Hematopoietic multipotent progenitor cell treated with erythropoietin and hydrocortisone succinate and interleukin-3 and kit ligand, for 4 days (in vitro differentiated cells): Measurements from ENCODE around the gene DRP2.
"Not testable (repeated sequence)": the region's sequence is repeated elsewhere in the genome, so short reads cannot be mapped to it uniquely, and the experiment has no call there.

Experiments used
- DNase-seq: peaks from one replicate; pipeline ENCODE4 v3.0.0-alpha.2; 2015

Gene DRP2

DNA sequence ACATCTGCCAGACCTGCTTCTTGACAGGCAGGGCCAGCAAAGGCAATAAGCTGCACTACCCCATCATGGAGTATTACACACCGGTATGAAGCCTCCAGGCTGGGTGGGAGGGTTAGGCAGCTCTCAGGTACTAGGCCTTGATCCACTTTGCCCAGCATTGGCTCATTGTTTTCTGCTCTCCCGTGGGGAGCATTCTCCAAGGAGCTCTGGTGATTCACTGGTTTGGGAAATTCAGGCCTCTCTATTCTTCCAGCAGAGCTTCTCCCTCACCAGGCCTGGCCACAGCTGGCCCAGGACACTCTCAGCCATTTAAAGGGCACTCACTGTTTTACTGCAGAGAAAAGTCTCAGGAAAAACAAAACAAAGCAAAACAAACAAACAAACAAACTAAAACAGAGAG, 33.0 kb downstream of the DRP2 start:
- DNase-seq = no peak

DNA sequence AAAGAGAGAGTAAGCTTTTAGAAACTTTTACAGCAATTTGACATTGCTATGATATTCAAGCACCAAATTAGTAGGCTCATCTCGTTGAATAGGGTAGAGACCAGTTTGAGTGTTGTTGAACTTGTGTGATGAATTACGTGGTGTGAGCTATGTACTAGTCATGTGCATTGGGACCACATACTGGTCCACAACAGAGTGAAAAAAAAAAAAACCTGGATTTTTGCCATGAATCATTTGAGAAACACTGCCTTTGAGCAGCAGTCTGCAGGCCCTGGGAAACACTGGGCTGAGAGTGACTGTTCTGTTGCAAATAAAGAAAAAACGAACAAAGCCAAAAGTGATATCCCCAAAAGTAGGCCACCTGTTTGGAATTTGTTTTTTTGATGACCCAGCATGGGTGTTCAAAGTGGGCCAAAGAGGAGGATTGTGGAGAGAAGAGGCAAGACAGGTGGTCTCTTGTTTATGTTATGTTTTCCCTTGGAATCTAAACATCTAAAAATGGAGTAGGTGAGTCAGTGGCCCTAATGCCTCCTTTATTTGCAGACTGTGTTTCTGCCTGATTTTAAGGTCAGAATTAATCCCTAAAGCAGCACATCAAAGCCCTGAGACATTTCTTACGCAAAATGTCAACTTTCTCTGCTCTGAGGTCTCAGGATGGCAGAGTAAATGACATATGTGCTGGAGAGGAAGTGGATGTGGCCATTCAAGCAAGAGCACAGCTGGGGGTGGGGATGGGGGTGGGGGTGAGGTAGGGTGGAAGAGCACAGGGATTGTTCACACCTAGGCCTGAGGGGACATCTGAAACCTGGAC, 38.1 kb downstream of the DRP2 start:
- peak; percentile 8 for DNase-seq

DNA sequence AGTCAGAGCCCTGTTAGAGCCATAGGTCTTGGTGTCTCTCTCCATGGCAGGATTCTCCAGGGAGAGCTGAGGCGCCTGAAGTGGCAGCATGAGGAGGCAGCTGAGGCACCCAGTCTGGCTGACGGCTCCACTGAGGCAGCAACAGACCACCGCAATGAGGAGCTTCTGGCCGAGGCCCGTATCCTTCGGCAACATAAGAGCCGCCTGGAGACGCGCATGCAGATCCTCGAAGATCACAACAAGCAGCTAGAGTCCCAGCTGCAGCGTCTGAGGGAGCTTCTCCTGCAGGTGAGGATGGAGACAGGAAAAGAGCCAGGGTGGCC, 38.6 kb downstream of the DRP2 start:
- no peak for DNase-seq

DNA sequence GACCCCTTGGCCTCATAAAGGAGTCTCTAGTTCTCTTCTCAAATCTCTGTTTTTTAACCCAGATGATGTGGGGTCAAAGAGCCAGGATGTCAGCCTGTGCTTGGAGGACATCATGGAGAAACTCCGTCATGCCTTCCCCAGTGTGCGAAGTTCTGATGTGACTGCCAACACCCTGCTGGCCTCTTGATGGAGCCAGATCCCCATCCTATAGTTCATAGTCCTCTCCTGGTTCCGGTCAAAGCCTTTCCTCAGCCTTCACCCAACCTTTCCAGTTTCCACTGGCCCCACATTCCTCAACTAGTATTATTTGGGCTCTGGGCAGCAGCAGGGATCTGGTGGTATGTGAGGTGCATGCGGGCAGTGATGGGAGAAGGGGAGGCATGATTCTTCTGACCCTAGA, 40.8 kb downstream of the DRP2 start:
- peak; percentile 25 for DNase-seq

DNA sequence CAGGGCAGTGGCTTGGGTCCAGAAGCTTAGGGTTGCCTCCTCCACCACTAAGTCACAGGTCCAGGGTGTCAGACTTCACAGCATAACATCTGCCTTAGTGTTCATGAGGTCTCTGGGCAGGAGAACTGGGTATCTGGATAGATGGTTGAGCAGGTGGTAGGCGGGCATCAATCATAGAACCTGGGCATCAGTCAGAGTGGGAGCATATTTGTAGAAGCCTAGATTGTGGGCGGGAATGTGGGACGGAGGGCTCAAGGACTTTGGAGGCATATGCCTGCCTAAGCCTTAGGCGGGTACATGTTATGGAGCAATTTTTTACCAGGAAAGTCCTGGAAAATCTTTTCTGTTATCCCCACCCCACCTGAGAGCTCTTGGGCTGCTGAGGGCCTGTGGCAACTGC, 43.0 kb downstream of the DRP2 start:
- no peak for DNase-seq

DNA sequence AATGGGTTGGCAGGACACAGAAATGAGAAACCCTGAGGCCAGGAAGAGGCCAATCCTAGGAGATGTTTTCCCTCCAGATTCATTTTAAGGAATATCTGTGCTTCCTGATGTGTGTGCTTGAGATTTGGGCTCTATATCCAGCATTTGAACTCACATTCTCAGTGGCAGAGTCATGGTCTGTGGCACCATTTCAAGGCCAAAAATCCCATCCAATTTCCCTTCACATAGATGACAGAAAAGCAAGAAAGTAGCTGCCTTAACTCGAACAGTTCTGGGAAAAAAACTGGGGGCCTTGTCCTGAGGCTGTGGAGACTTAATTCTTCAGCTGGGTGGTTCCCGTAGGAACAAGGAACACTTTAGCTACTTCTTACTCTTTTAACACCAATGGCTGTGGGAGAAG, 44.2 kb downstream of the DRP2 start:
- DNase-seq = no peak

DNA sequence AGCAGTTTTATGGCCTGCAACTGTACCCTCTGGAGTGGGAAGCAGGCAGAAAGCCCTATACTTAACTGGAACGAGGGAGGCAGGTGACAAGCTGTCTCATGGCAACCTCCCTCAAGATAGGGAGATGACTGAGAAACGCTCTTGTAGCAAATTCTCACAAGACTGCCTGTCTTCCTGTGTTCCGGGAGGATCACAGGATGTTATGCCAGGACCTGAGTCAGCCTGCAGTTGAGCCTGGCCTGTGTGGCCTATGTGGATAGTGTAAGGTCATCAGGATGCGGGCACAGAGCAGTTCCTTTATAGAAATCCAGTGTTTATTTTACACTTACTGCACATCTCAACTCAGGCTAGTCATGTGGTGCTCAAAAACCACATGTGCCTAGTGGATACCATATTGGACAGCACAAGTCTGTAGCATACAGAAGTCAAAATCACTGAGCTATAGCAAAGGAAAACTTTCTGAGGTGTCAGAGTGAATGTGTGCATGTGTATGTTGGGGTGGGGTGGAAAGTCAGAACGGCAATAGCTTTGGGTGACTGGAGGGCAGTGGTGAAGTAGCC, 46.4 kb downstream of the DRP2 start:
- no peak for DNase-seq

DNA sequence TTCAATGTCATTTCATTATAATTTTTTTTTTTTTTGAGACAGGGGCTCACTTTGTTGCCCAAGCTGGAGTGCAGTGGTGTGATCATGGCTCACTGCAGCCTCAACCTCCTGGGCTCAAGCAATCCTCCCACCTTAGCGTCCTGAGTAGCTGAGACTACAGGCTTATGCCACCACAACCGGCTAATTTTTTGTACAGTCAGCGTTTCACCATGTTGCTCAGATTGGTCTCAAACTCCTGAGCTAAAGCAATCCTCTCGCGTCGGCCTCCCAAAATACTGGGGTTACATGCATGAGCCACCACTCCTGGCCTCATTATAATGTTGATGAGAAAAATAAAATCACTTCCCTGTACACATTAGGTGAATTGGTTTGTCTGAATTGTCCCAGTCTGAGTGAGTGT, 54.6 kb downstream of the DRP2 start:
- DNase-seq = no peak

DNA sequence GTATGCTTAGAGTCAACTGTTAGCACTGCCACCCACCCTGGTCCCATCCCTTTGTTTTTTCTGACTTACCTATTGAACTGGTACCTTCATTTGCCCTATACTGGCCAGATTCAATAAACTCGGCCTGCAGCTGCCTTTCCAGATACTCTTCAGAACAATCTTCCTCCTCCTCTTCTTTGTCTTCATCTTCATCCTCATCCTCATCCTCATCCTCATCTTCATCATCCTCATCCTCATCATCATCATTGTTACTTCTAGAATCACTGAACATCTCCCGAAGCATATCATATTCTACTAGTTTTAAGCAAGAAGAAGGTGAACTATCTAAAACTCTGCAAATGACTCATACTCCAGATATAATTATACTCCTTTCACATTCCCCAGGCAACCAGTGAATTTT, 56.7 kb downstream of the DRP2 start:
- DNase-seq = no peak

DNA sequence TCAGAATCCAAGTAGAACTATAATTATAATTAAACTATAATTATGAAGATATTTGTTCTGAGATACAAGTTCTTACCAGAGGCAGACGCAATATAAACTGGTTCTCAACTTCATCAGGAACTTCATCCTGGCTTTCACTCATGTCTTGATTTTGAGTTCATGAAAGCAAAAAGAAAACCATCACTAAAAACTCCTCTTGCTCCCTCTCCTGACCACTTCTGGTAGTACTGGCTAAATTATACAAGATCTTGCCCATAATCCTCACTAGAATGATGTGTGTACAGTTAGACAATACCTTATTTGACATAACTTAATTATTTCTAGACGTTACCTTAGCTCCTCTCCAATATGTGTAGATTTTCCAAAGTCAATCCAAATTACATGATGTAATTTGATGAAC, 67.8 kb downstream of the DRP2 start:
- DNase-seq = peak; percentile 66

DNA sequence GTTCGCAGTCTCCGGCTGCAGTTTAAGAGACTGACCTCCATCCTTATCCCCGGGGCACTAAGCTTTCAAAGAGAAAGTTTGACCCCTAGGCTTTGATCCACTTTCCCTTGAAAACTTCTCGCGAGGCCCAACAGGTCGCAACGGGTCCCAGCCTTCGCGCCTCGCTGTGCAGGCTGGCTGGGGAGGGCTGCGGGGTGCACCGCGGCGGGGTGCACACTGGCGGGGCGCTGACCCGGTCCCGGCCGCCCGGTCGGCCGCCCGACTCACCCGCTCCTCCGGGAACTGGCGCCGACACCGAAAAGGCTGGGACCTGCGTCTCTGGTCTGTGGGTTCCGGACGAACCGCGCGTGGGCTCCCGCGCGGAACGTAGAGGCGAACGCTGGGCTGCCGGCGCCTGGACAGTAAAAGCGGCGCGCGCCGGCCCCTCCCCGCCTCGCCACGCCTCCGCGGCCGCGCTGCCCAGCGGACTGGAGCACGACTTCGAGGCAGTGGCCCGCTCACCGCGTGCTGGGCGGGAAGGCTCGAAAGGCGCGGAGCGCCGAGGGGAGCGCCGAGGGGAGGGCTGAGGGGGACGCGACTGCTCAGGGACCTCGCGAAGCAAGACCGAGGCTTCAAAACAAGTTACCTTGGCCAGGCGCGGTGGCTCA, 71.5 kb downstream of the DRP2 start, which contains the start of gene TAF7L:
TAF7L (minus strand) TSS at position 378 of the 647 bp plus-strand sequence. CDS start 3,791 bp downstream, outside the sequence.
- no peak for DNase-seq

DNA sequence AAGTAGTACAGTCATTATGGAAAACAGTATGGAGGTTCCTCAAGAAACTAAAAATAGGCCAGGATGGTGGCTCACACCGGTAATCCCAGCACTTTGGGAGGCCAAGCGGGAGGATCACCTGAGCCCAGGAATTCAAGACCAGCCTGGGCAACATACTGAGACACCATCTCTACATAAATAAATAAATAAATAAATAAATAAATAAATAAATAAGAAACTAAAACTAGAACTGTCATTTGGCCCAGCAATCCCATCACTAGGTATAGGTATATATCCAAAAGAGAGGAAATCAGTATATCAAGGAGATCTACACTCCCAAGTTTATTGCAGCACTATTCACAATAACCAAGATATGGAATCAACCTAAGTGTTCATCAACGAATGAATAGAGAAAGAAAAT, 76.0 kb downstream of the DRP2 start:
- DNase-seq = not testable (repeated sequence)

DNA sequence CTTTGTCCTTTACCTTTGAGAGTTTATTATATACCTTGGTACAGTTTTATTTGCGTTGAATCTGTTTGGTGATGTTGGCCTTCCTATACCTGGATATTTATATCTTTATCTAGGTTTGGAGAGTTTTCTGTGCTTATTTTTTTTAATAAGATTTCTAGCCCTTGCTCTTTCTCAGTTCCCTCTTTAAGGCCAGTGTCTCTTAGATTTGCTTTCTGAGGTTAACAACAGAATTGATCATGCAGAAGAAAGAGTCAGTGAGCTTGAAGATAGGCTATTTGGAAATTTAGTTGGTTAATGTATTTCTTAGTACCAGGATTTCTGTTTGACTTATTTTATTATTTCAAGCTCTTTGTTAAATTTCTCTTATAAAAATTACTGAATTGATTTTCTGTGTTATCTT, 84.2 kb downstream of the DRP2 start:
- DNase-seq = no peak
